ENCODE results near the gene FBXO27. TPM values are rescaled to one million over a fixed set of nuclear protein-coding genes. Genes with fewer than 3 reads are reported as not detected.

Gene FBXO27
- total RNA-seq, 1 experiment from 2014 or later: 48.5 TPM

- intact Hi-C loops (cut with micrococcal nuclease; ENCODE audit: unreplicated experiment): loop anchor here (10.0 kb wide), 1 partner anchor 203 kb away; the partner anchor contains the start of gene ECH1
- Histone ChIP-seq H2AFZ (no peak overlapping the region), H3K4me2 (no peak overlapping the region), H3K4me3 (no peak overlapping the region), H3K9me2 (ENCODE audit: insufficient read depth) (no peaks in the 10 kb centered on the region), H3K4me1 (replicated peaks; ENCODE audit: insufficient read depth) (peaks cover 12% of the 10 kb centered on the region), H3K27me3 (ENCODE audit: insufficient read depth, low read depth) (no peaks in the 10 kb centered on the region), H3F3A (ENCODE audit: insufficient read depth, low read depth) (peaks cover 15% of the 10 kb centered on the region), H3K79me2 (ENCODE audit: low read depth) (no peaks in the 10 kb centered on the region), H4K20me1 (ENCODE audit: insufficient read depth) (no peaks in the 10 kb centered on the region), H3K27ac (no peak overlapping the region), H3K36me3 (ENCODE audit: low read depth) (no peaks in the 10 kb centered on the region), H3K9me3 (ENCODE audit: insufficient read depth, low read depth) (no peaks in the 10 kb centered on the region)
- no TSS peak for BruUV-seq (replicated peaks)
- ChIA-PET POLR2A (ENCODE audit: unreplicated experiment) (interaction anchor here (0.7 kb wide), 1 partner anchor 16 kb away, joined by 6 read pairs; no protein-coding TSS in a partner anchor), CTCF (no interaction called here)
- TF ChIP-seq, protein P1, sequence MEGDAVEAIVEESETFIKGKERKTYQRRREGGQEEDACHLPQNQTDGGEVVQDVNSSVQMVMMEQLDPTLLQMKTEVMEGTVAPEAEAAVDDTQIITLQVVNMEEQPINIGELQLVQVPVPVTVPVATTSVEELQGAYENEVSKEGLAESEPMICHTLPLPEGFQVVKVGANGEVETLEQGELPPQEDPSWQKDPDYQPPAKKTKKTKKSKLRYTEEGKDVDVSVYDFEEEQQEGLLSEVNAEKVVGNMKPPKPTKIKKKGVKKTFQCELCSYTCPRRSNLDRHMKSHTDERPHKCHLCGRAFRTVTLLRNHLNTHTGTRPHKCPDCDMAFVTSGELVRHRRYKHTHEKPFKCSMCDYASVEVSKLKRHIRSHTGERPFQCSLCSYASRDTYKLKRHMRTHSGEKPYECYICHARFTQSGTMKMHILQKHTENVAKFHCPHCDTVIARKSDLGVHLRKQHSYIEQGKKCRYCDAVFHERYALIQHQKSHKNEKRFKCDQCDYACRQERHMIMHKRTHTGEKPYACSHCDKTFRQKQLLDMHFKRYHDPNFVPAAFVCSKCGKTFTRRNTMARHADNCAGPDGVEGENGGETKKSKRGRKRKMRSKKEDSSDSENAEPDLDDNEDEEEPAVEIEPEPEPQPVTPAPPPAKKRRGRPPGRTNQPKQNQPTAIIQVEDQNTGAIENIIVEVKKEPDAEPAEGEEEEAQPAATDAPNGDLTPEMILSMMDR (conservative IDR thresholded peaks at IDR 0.05): no peak; the same call in 1 of the 2 replicates
- no peak for TF ChIP-seq EZH2 (IDR thresholded peaks at IDR 0.05; ENCODE audit: low read depth)
- peak in 1 of 2 experiments; percentile 27 for DNase-seq
Observed at GRCh38 chr19:39038098-39038497, 5.7 kb upstream of the FBXO27 start.

DNA sequence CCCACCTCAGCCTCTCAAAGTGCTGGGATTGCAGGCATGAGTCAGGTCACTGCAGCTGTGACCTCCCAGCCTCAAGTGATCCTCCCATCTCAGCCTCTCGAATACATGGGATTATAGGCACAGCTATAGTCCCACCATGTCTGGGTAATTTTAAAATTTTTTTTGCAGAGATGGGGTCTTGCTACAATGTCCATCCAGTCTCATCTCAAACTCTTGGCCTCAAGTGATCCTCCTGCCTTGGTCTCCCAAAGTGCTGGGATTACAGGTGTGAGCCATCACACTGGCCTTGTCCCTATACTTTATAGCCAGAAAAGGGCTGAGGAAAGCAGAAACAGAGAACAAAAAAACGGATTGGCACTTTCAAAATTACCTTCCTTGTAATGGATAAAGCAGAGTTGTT, 4.8 kb upstream of the FBXO27 start:
- Histone ChIP-seq H3K9me3 (ENCODE audit: insufficient read depth, low read depth) (no peaks in the 10 kb centered on the region), H3K27ac (no peak overlapping the region), H3K9me2 (ENCODE audit: insufficient read depth) (no peaks in the 10 kb centered on the region), H3K4me3 (no peak overlapping the region), H3K36me3 (ENCODE audit: low read depth) (no peaks in the 10 kb centered on the region), H3K79me2 (ENCODE audit: low read depth) (no peaks in the 10 kb centered on the region), H3K4me2 (no peak overlapping the region), H3F3A (ENCODE audit: insufficient read depth, low read depth) (peaks cover 24% of the 10 kb centered on the region), H4K20me1 (ENCODE audit: insufficient read depth) (no peaks in the 10 kb centered on the region), H3K27me3 (ENCODE audit: insufficient read depth, low read depth) (no peaks in the 10 kb centered on the region), H3K4me1 (replicated peaks; ENCODE audit: insufficient read depth) (peaks cover 15% of the 10 kb centered on the region), H2AFZ (no peak overlapping the region)
- TF ChIP-seq, protein P1 (conservative IDR thresholded peaks at IDR 0.05): no peak
- no peak for TF ChIP-seq EZH2 (IDR thresholded peaks at IDR 0.05; ENCODE audit: low read depth)
- DNase-seq: no peak
- no TSS peak for BruUV-seq (replicated peaks)
- ChIA-PET CTCF (interaction anchor here (0.6 kb wide), 1 partner anchor 75 kb away, joined by 3 read pairs; no protein-coding TSS in a partner anchor), POLR2A (ENCODE audit: unreplicated experiment) (no interaction called here)
- intact Hi-C loops (cut with micrococcal nuclease; ENCODE audit: unreplicated experiment): loop anchor here (10.0 kb wide), 1 partner anchor 202 kb away; the partner anchor contains the start of gene ECH1

DNA sequence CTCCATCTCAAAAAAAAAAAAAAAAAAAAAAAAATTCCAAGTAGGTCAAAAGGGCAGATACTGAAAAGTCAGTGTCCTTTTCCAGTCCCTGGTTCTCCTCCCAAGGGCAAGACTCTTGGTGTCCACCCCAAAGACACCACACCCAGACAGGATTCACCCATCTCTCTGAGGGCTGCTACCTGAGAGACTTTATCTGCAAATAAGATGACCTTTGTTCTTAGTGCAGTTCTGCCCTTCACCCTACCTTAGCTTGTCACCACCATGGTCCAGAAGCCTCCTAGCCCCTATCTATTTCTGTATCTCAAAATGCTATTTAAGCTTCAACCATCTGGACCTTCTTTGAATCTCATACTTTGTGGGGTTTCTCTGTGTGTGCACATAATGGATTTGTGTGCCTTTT, 4.2 kb upstream of the FBXO27 start:
- no peaks in the 10 kb centered on the region for H3K9me3 ChIP-seq (ENCODE audit: insufficient read depth, low read depth)
- ChIA-PET POLR2A (ENCODE audit: unreplicated experiment) (no interaction called here), CTCF (no interaction called here)
- intact Hi-C loops (cut with micrococcal nuclease; ENCODE audit: unreplicated experiment): loop anchor here (10.0 kb wide), 1 partner anchor 202 kb away; the partner anchor contains the start of gene ECH1
- TF ChIP-seq, protein P1 (conservative IDR thresholded peaks at IDR 0.05): no peak
- no peak for TF ChIP-seq EZH2 (IDR thresholded peaks at IDR 0.05; ENCODE audit: low read depth)
- H3F3A ChIP-seq (ENCODE audit: insufficient read depth, low read depth): peaks cover 27% of the 10 kb centered on the region
- no peak overlapping the region for H3K4me2 ChIP-seq
- H3K36me3 ChIP-seq (ENCODE audit: low read depth): no peaks in the 10 kb centered on the region
- H4K20me1 ChIP-seq (ENCODE audit: insufficient read depth): no peaks in the 10 kb centered on the region
- no peak overlapping the region for H2AFZ ChIP-seq
- H3K4me3 ChIP-seq: no peak overlapping the region
- no peaks in the 10 kb centered on the region for H3K27me3 ChIP-seq (ENCODE audit: insufficient read depth, low read depth)
- H3K4me1 ChIP-seq (replicated peaks; ENCODE audit: insufficient read depth): peaks cover 15% of the 10 kb centered on the region
- no peaks in the 10 kb centered on the region for H3K79me2 ChIP-seq (ENCODE audit: low read depth)
- no peak overlapping the region for H3K27ac ChIP-seq
- H3K9me2 ChIP-seq (ENCODE audit: insufficient read depth): no peaks in the 10 kb centered on the region
- no peak for DNase-seq
- no TSS peak for BruUV-seq (replicated peaks)

Measured in PC-9 (cell line).